Subcutaneous abdominal adipose tissue (tissue), 5 donors: Measurements from ENCODE around the gene RBM33.

Experiments used
- H3K27ac ChIP-seq: one replicate; pipeline ENCODE4 v1.7.0; 2013; ENCODE audit warnings: low read depth, mild to moderate bottlenecking, inconsistent platforms, low read length, moderate library complexity
- H3K27me3 ChIP-seq, 5 donors: one replicate each; pipeline ENCODE4 v1.7.0; 2013; ENCODE audit warnings: low read length in 5 of 5, inconsistent platforms in 1 of 5; ENCODE audit not compliant: control insufficient read depth in 5 of 5, insufficient read depth in 4 of 5
- H3K36me3 ChIP-seq, 5 donors: one replicate each; pipeline ENCODE4 v1.7.0; 2013; ENCODE audit warnings: low read length in 5 of 5; ENCODE audit not compliant: control insufficient read depth in 5 of 5, insufficient read depth in 5 of 5
- H3K4me1 ChIP-seq, 5 donors: one replicate each; pipeline ENCODE4 v1.7.0; 2013; ENCODE audit warnings: low read length in 5 of 5, mild to moderate bottlenecking in 3 of 5, moderate library complexity in 1 of 5; ENCODE audit not compliant: control insufficient read depth in 5 of 5, insufficient read depth in 5 of 5
- H3K4me3 ChIP-seq, 5 donors: one replicate each; pipeline ENCODE4 v1.7.0; 2013; ENCODE audit warnings: low read length in 5 of 5, low read depth in 1 of 5
- H3K9ac ChIP-seq, 5 donors: one replicate each; pipeline ENCODE4 v1.7.0; 2013; ENCODE audit warnings: low read length in 5 of 5, mild to moderate bottlenecking in 4 of 5, moderate library complexity in 3 of 5
- H3K9me3 ChIP-seq, 5 donors: one replicate each; pipeline ENCODE4 v1.7.0; 2013; ENCODE audit warnings: low read length in 5 of 5; ENCODE audit not compliant: control insufficient read depth in 5 of 5
- donor health status: healthy.
- donor health status: healthy.
- donor health status: healthy.
- donor health status: healthy.
- donor health status: healthy.

The RBM33 gene

GRCh38 chr7:155644178-155644970 lies at the start of gene RBM33:
RBM33 (plus strand) TSS chr7:155644661; CDS start chr7:155644877, 216 bp downstream.
- Histone ChIP-seq H3K9me3 (peaks cover 2 to 14% (median 12%) of the 10 kb centered on the region in 5 donors), H3K4me1 (peaks cover 5 to 28% (median 25%) of the 10 kb centered on the region in 5 donors), H3K36me3 (peaks cover 3 to 17% (median 6%) of the 10 kb centered on the region in 5 donors), H3K4me3 (peak within 1 kb of the TSS; percentile 91 to 100 (median 99)), H3K27ac (peak within 1 kb of the TSS; percentile 84), H3K27me3 (no peaks in the 10 kb centered on the region), H3K9ac (peak within 1 kb of the TSS; percentile 91 to 99 (median 98))

GRCh38 chr7:155594961-155595366 lies 49.5 kb upstream of the RBM33 start:
- Histone ChIP-seq H3K27me3 (peaks cover 9 to 43% (median 30%) of the 10 kb centered on the region in 5 donors), H3K9me3 (no peaks in the 10 kb centered on the region), H3K4me3 (no peak overlapping the region), H3K4me1 (peaks cover 0 to 4% (median 2%) of the 10 kb centered on the region in 5 donors), H3K9ac (no peak overlapping the region), H3K36me3 (no peaks in the 10 kb centered on the region), H3K27ac (no peak overlapping the region)

GRCh38 chr7:155597753-155598140 lies 46.7 kb upstream of the RBM33 start:
- H3K27me3 ChIP-seq = peaks cover 0 to 23% (median 19%) of the 10 kb centered on the region in 5 donors
- H3K9ac ChIP-seq = no peak overlapping the region
- peaks cover 0 to 4% (median 2%) of the 10 kb centered on the region in 5 donors for H3K4me1 ChIP-seq
- H3K36me3 ChIP-seq = no peaks in the 10 kb centered on the region
- H3K9me3 ChIP-seq = no peaks in the 10 kb centered on the region
- H3K27ac ChIP-seq = no peak overlapping the region
- H3K4me3 ChIP-seq = no peak overlapping the region

- Histone ChIP-seq H3K27me3 (peaks cover 7 to 25% (median 22%) of the 10 kb centered on the region in 5 donors), H3K36me3 (no peaks in the 10 kb centered on the region), H3K9me3 (no peaks in the 10 kb centered on the region), H3K27ac (no peak overlapping the region), H3K4me3 (no peak overlapping the region), H3K4me1 (peaks cover 0 to 4% (median 2%) of the 10 kb centered on the region in 5 donors), H3K9ac (no peak overlapping the region)
Observed at GRCh38 chr7:155598810-155599210, 45.7 kb upstream of the RBM33 start.

- Histone ChIP-seq H3K4me1 (peaks cover 0 to 4% (median 2%) of the 10 kb centered on the region in 5 donors), H3K4me3 (no peak overlapping the region), H3K36me3 (no peaks in the 10 kb centered on the region), H3K27me3 (peaks cover 5 to 13% (median 7%) of the 10 kb centered on the region in 5 donors), H3K27ac (no peak overlapping the region), H3K9me3 (no peaks in the 10 kb centered on the region), H3K9ac (no peak overlapping the region)
Observed at GRCh38 chr7:155602156-155602555, 42.3 kb upstream of the RBM33 start.

- no peaks in the 10 kb centered on the region for H3K9me3 ChIP-seq
- peaks cover 0 to 4% (median 2%) of the 10 kb centered on the region in 5 donors for H3K4me1 ChIP-seq
- no peak overlapping the region for H3K9ac ChIP-seq
- H3K27ac ChIP-seq = no peak overlapping the region
- no peak overlapping the region for H3K4me3 ChIP-seq
- H3K27me3 ChIP-seq = peaks cover 4 to 13% (median 5%) of the 10 kb centered on the region in 5 donors
- H3K36me3 ChIP-seq = no peaks in the 10 kb centered on the region
Observed at GRCh38 chr7:155602750-155603149, 41.7 kb upstream of the RBM33 start.

GRCh38 chr7:155603205-155603857 lies 41.1 kb upstream of the RBM33 start:
- Histone ChIP-seq H3K36me3 (no peaks in the 10 kb centered on the region), H3K27ac (no peak overlapping the region), H3K4me1 (peaks cover 0 to 4% (median 2%) of the 10 kb centered on the region in 5 donors), H3K9me3 (no peaks in the 10 kb centered on the region), H3K9ac (no peak overlapping the region), H3K27me3 (peaks cover 4 to 13% (median 5%) of the 10 kb centered on the region in 5 donors), H3K4me3 (no peak overlapping the region)

GRCh38 chr7:155603858-155604503 lies 40.5 kb upstream of the RBM33 start:
- H3K27ac ChIP-seq = no peak overlapping the region
- H3K9me3 ChIP-seq = no peaks in the 10 kb centered on the region
- peaks cover 4 to 13% (median 5%) of the 10 kb centered on the region in 5 donors for H3K27me3 ChIP-seq
- no peak overlapping the region for H3K9ac ChIP-seq
- no peaks in the 10 kb centered on the region for H3K36me3 ChIP-seq
- no peak overlapping the region for H3K4me3 ChIP-seq
- peaks cover 0 to 2% (median 0%) of the 10 kb centered on the region in 5 donors for H3K4me1 ChIP-seq

GRCh38 chr7:155604504-155604997 lies 39.9 kb upstream of the RBM33 start:
- H3K9me3 ChIP-seq = no peaks in the 10 kb centered on the region
- no peaks in the 10 kb centered on the region for H3K4me1 ChIP-seq
- H3K36me3 ChIP-seq = no peaks in the 10 kb centered on the region
- H3K27ac ChIP-seq = no peak overlapping the region
- peaks cover 4 to 13% (median 5%) of the 10 kb centered on the region in 5 donors for H3K27me3 ChIP-seq
- no peak overlapping the region for H3K4me3 ChIP-seq
- no peak overlapping the region for H3K9ac ChIP-seq
